D721Med (cell line): ENCODE results near the gene CHAD.

Experiments
- DNase-seq: peaks from one replicate; pipeline ENCODE4 v3.0.0; 2011; ENCODE audit warnings: low spot score; ENCODE audit not compliant: insufficient read length
- FAIRE-seq: peaks from 2 replicates; lab custom pipeline; 2011; peaks lifted over from hg19 to GRCh38; lab: Jason Lieb, UNC
- CTCF ChIP-seq: IDR thresholded peaks from 2 replicates; pipeline ENCODE4 v1.5.1; 2012; ENCODE audit warnings: mild to moderate bottlenecking, control low read depth; ENCODE audit not compliant: insufficient read depth; ENCODE audit errors: missing control alignments

Gene CHAD

GRCh38 chr17:50444841-50445715 is 23.6 kb downstream of the CHAD start:
- TF ChIP-seq CTCF = no peak
- DNase-seq = no peak
- no peak for FAIRE-seq

GRCh38 chr17:50443505-50443974 is 25.1 kb downstream of the CHAD start:
- FAIRE-seq (no peak), DNase-seq (no peak)

GRCh38 chr17:50440838-50441829 is 27.5 kb downstream of the CHAD start:
- DNase-seq = no peak
- TF ChIP-seq CTCF = no peak
- FAIRE-seq = no peak

More at GRCh38 chr17:50443505-50443974, 25.1 kb downstream of the CHAD start:
- TF ChIP-seq CTCF = no peak

GRCh38 chr17:50440172-50440837 is 28.4 kb downstream of the CHAD start:
- DNase-seq = no peak
- no peak for FAIRE-seq
- no peak for TF ChIP-seq CTCF

- no peak for TF ChIP-seq CTCF
- FAIRE-seq (no peak), DNase-seq (no peak)
Measured at GRCh38 chr17:50439008-50439407, 29.7 kb downstream of the CHAD start.

GRCh38 chr17:50437409-50437808 is 31.3 kb downstream of the CHAD start:
- DNase-seq (no peak), FAIRE-seq (no peak)
- TF ChIP-seq CTCF = no peak
